PC-9 (cell line): ENCODE measurements around the gene FLT4.

ENCODE experiments used
- CTCF ChIP-seq: fragments of 200-600 bp; sonication (generic); conservative IDR thresholded peaks from 2 replicates; pipeline ENCODE4 v1.6.1; 2017; ENCODE audit warnings: mixed run types, antibody characterized with exemption, mild to moderate bottlenecking, moderate library complexity
- EZH2 ChIP-seq: fragments of 200-600 bp; sonication (generic); IDR thresholded peaks from 2 replicates; pipeline ENCODE4 v1.8.0; 2017; ENCODE audit warnings: antibody characterized with exemption, low read depth

- TF ChIP-seq CTCF (no peak), EZH2 (no peak)
These were observed 10.1 kb downstream of the FLT4 start for GRCh38 chr5:180639287-180639686.
